Fibroblast of lung (primary cell): Measurements from ENCODE around the gene PAQR5.

Experiments
- CTCF ChIP-seq, 2 donors: IDR thresholded peaks in 1 of 2; conservative IDR thresholded peaks in 1 of 2; 1 replicate in 1 of 2; 2 replicates in 1 of 2; pipeline ENCODE4 v1.5.1; 2011 to 2012; ENCODE audit warnings: low read length in 2 of 2, control low read depth in 1 of 2, inconsistent platforms in 1 of 2, low read depth in 1 of 2, mild to moderate bottlenecking in 1 of 2
- EZH2 ChIP-seq: IDR thresholded peaks from 2 replicates; pipeline ENCODE4 v1.5.1; 2012; ENCODE audit warnings: low read length, control low read depth, mild to moderate bottlenecking; ENCODE audit errors: missing control alignments

- no peak for TF ChIP-seq CTCF (conservative IDR thresholded peaks at IDR 0.05 in 1 of 2, IDR thresholded peaks at IDR 0.05 in 1 of 2; ENCODE audit: low read depth in 1 of 2, low read length in 2 of 2)
- no peak for TF ChIP-seq EZH2
These were observed 106.4 kb downstream of the PAQR5 start for GRCh38 chr15:69405110-69405509.
